ENCODE measurements around the gene DHODH. TPM values are rescaled to one million over a fixed set of nuclear protein-coding genes. Genes with fewer than 3 reads are reported as not detected.
A peak's percentile ranks its signal among the peaks of the same experiment; 100 is the strongest.
"Not testable (repeated sequence)": the region's sequence is repeated elsewhere in the genome, so short reads cannot be mapped to it uniquely, and the experiment has no call there.

Gene DHODH
- total RNA-seq, 1 experiment from 2014 or later, result 7.6 TPM

DNA sequence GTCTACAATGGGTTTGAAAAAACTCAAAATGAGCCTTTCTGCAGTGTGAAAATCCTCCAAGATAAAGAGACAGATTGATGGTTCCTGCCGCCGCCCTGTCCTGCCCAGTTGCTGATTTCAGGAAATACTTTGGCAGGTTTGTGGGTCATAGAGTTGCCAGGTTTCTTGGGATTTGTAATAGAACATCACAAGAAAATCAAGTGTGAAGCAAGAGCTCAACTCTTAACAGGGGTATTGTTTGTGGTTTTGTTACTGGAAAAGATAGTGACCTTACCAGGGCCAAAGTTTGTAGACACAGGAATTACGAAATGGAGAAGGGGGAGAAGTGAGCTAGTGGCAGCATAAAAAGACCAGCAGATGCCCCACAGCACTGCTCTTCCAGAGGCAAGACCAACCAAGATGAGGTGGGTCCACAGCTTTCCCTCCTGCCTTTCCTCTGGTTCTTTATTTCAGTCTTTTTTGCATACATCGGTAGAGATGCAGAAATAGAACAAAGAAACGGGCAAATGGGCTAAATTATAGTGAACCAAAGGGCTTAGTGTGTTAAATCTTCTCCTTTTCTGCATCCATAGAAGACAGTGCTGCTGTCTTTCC, 45.8 kb downstream of the DHODH start, which contains the start of gene HP:
TSS of gene HP (plus strand) at position 252 of the 594 bp plus-strand sequence. CDS start at position 400, 148 bp downstream.
- DNase-seq (ENCODE audit: low read depth), result not testable (repeated sequence)

- no peak for DNase-seq (ENCODE audit: low read depth)
Measured at GRCh38 chr16:72055911-72056310, 47.4 kb downstream of the DHODH start.

GRCh38 chr16:72057313-72057712, 48.8 kb downstream of the DHODH start:
- DNase-seq (ENCODE audit: low read depth), result not testable (repeated sequence)

- not testable (repeated sequence) for DNase-seq (ENCODE audit: low read depth)
Measured at GRCh38 chr16:72059060-72059459, 50.5 kb downstream of the DHODH start.

- DNase-seq (ENCODE audit: low read depth), result no peak
Measured at GRCh38 chr16:72060405-72060804, 51.9 kb downstream of the DHODH start.

- no peak for DNase-seq (ENCODE audit: low read depth)
Measured at GRCh38 chr16:72061564-72061963, 53.0 kb downstream of the DHODH start.

- DNase-seq (ENCODE audit: low read depth), result no peak
Measured at GRCh38 chr16:72064361-72064894, 55.9 kb downstream of the DHODH start.

- DNase-seq (ENCODE audit: low read depth), result peak; percentile 25
Measured at GRCh38 chr16:72066747-72067146, 58.2 kb downstream of the DHODH start.

- DNase-seq (ENCODE audit: low read depth), result no peak
Measured at GRCh38 chr16:72068930-72069329, 60.4 kb downstream of the DHODH start.

- DNase-seq (ENCODE audit: low read depth), result no peak
Measured at GRCh38 chr16:72072514-72073342, 64.2 kb downstream of the DHODH start.

DNA sequence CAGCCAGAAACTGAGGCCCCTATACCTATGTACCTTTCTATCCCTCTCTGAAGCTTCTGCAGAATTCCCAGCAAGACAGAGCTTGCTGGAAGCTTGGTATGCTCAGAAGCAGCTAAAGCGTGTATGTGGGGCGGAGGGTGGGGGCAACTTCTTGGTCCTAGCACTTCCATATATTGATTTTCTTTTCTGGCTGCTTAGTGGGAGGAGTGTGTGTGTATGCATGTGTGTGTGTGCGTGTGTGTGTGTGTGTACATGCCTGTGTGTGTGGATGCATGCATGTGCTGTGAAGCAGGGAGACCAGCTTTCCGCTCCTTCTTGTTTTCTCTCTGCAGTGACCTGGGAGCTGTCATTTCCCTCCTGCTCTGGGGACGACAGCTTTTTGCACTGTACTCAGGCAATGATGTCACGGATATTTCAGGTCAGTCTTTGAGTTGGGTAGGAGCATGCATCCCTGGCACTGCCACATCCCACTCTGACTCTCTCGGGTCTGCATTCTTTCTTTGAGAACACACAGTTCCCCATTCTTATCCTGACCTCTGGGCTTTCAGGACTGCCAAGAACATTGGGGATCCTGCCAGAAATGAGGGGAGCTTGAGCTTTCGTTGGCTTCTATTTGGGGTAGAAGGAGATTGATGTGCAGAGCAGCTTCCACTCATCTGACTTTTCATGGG, 65.2 kb downstream of the DHODH start:
- no peak for DNase-seq (ENCODE audit: low read depth)

DNA sequence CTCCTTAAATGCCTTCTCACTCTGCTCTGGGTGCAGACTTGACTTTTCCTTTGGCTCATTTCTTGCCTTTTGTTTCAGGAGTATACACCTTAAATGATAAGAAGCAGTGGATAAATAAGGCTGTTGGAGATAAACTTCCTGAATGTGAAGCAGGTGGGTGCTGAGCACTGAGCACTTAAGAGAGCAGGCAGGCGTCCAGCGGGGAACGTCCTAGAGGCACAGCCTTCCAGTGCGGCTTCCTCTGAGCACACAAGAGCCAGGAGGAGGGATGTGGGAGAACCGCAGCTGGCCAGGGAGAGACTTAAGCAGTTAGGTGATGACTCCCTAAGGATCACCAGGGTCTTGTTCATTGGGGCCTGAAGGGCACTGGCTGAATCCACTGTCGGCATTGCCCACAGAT, 66.5 kb downstream of the DHODH start:
- DNase-seq (ENCODE audit: low read depth), result not testable (repeated sequence)

Other genes with a start within 250 kb of the DHODH start
- 59.8 and 62.1 TPM in 2 replicates for gene AP1G1, start 199.9 kb upstream of the DHODH start, total RNA-seq (2014; rRNA removed)
- gene ATXN1L, start 162.8 kb upstream of the DHODH start, total RNA-seq (2014; rRNA removed), result 7.3 and 11.5 TPM in 2 replicates
- 6.6 and 7.4 TPM in 2 replicates for gene ZNF821, start 124.6 kb upstream of the DHODH start, total RNA-seq (2014; rRNA removed)
- 193 and 208 TPM in 2 replicates for gene IST1, start 113.2 kb upstream of the DHODH start, total RNA-seq (2014; rRNA removed)
- gene PKD1L3, start 8.3 kb upstream of the DHODH start, total RNA-seq (2014; rRNA removed), result 0.06 TPM in 1 of 2 replicates, not detected in the other
- not detected in 2 replicates for gene HP, start 45.8 kb downstream of the DHODH start, total RNA-seq (2014; rRNA removed)
- gene HPR, start 54.5 kb downstream of the DHODH start, total RNA-seq (2014; rRNA removed), result not detected in 2 replicates
- 8.1 and 10.3 TPM in 2 replicates for gene TXNL4B, start 84.9 kb downstream of the DHODH start, total RNA-seq (2014; rRNA removed)
- gene DHX38, start 85.1 kb downstream of the DHODH start, total RNA-seq (2014; rRNA removed), result 36.5 and 46.3 TPM in 2 replicates
- gene PMFBP1, start 163.4 kb downstream of the DHODH start, total RNA-seq (2014; rRNA removed), result 0.06 and 0.11 TPM in 2 replicates

All from LHCN-M2 (cell line).